IPS-NIHi7 (cell line): ENCODE results near the gene GREB1L.
"Not testable (repeated sequence)": the region's sequence is repeated elsewhere in the genome, so short reads cannot be mapped to it uniquely, and the experiment has no call there.

Source experiments
- DNase-seq: peaks from one replicate; pipeline ENCODE4 v3.0.0; 2012; ENCODE audit warnings: mixed read lengths; ENCODE audit errors: extremely low spot score

The GREB1L gene

DNA sequence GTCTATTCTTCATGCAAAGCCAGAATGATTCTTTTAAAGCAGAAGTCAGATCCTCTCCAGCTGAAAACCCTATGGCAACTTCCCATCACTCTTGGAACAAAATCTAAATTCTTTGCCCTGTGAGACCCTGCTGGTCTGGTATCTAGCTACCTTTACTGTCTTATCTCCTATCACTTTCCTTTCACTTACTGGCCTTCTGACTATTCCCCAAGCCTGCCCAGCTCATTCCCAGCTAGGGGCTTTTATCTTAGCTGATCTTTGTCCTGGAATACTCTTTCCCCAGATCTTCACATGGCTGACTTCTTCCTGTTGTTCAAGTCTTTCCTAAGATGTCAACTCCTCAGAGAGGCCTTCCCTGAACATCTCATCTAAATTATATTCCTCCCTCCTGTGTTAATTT is 63.6 kb downstream of the GREB1L start:
- no peak for DNase-seq

DNA sequence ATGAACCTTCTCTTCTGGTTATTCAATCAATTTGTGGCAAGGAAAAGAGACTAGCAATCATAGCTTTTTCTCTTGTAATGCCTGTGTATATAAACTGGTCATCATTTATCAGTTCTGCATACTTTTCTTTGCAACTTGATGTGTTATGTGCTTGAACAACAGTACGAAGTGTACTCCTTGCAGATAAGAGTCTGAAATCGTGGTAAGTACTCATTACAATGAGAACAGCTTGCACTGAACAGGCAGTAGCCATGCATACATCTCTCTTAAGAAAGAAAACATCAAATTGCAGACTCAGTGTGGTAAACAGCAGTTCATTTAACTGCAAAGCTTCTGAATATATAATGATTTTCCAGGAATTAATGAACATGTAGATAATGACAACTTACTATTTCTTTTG is 64.3 kb downstream of the GREB1L start:
- DNase-seq = no peak

GRCh38 chr18:21307578-21307977 is 65.5 kb downstream of the GREB1L start:
- DNase-seq = no peak

- DNase-seq = no peak
These were observed 67.2 kb downstream of the GREB1L start for GRCh38 chr18:21309248-21309647.

GRCh38 chr18:21311980-21312379 is 69.9 kb downstream of the GREB1L start:
- DNase-seq = not testable (repeated sequence)

DNA sequence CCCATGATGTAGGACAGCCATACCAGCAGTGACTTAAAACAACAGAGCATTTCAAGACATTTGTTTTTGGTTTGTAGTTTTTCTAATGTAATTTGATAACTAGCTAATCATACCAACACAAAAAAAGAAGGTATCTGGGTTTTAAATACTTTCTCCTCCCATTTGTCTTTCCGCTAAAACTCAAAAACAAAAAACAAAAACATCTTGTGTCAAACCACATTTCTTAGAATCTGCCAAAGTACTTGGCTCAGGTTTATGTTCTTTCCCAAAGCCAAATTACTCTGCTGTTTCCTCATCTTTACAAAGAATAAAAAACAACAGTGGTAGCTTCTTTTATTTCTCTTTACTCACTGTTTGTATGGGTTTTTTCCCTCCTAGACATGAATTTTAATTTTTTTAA is 71.5 kb downstream of the GREB1L start:
- DNase-seq = no peak

DNA sequence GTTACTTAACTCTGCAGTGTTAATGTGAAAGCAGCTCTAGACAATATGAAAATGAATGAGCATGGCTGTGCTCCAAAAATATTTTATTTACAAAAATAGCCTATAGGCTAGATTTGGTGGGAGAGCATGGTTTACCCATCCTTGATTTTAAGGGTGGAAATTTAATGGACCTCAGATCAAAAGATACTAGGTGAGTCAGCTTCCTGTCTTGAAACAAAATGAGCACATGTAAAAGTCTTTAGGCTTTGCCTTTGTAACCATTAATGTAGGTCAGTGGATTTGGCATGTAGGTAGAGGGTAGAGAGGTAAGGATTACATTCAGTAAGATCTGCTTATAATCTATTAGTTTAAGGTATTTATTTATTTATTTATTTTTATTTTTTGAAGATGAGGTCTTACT is 72.7 kb downstream of the GREB1L start:
- DNase-seq = no peak

- DNase-seq = not testable (repeated sequence)
These were observed 73.1 kb downstream of the GREB1L start for GRCh38 chr18:21315126-21315525.

- DNase-seq = peak; percentile 52
These were observed 73.7 kb downstream of the GREB1L start for GRCh38 chr18:21315741-21316197.

DNA sequence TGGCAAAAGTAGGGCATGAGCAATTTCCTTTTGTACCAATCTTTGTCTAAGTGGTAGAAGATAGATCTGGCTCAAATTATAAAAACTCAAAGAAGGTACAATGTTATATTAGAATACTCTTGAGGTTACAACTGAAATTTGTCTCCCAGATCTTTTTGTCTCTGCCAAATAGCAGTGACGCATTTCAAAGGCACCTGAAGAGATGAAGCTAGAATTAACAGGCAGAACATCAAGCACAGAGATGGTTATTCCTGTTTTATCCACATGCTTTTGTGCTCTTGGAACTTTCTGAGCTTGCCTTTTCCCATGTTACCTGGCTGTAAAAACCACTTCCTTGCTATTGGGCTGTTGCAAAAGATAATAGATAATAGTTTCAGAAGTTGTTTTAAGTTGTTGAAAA is 74.3 kb downstream of the GREB1L start:
- no peak for DNase-seq

- DNase-seq = no peak
These were observed 79.7 kb downstream of the GREB1L start for GRCh38 chr18:21321711-21322110.

DNA sequence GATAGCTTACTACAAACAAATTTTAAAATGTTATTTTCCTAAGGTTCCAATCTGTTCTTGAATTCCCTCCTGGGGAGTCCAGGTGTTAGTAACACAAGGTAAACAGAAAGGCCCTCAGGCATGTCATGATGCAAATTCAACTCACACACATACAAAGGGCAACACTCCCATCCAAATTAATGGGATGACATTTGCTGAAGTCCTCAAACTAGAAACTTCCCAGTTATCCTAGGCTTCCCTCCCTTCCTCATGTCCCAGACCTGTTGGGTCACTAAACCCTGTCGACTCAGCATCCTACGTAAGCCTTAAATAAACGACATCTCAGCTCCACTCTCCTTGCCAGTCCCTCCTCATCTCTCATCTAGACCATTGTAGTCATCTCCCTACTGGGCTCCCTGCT is 85.1 kb downstream of the GREB1L start:
- DNase-seq = peak; percentile 32

DNA sequence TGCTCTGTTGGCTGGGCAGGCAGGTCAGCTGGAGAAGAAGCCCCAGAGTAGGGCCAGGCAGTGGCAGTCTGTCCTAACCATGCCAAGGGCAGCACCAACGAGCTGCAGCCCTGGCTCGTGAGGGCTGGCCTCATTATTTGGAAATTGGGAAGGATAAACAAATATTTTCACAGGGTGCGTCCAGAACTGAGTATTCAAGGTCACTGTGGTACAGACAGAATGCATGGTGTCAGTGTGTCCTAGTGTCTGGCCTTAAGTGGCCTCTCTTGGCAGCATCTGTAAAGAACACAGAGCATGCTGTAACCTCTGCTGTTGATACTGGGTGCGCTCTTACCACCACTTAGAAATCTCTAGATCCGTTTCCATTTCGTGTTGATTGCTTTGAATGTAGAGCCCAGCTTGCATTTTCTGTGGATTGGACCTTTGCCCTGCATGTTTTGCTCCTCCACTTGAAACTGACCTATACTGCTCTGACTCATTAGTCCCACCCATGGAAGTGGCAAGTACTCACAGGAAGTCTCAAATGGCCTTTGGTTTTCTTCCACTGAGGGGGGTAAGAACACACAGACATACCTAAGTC is 88.2 kb downstream of the GREB1L start:
- no peak for DNase-seq

DNA sequence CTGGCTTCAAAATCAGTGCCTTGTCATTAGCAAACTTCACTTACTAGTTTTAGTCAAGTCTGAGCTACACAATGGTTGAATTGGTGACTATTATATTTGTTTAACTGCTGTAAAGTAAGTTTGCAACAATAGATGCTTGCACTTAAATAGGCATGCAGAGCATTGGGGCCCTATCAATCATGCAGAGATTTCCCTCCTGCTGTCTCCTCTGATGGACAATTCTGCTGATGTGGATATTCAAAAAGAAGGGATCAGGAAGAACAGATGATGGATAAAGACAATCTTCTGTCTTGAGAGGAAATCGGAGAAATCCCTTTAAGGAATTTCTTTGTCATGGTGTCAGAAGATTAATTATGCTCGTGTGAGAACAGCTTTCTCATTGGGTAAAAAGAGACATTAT is 89.0 kb downstream of the GREB1L start:
- DNase-seq = no peak

- DNase-seq = no peak
These were observed 94.0 kb downstream of the GREB1L start for GRCh38 chr18:21335927-21336488.

- DNase-seq = no peak
These were observed 94.8 kb downstream of the GREB1L start for GRCh38 chr18:21336846-21337245.

DNA sequence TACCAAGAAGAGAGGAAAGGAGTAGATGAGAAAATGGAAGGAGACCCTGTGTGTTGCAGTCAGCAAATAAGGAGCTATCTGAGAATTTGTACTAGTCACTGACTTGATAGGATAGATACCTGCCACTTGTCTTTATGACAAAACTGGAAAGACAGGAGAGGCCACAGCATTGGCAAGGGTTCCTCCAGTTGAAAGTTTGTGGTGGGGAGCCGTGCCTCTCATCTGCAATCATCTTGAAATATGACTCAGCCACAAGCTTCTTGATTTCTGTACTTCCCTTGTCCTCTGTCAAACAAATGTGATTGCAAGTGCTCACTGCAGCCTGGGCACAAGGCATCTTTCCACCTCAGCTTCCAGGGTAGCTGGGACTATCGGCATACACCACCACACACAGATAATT is 99.1 kb downstream of the GREB1L start:
- no peak for DNase-seq

- DNase-seq = peak; percentile 49
These were observed 100.3 kb downstream of the GREB1L start for GRCh38 chr18:21342372-21342771.

DNA sequence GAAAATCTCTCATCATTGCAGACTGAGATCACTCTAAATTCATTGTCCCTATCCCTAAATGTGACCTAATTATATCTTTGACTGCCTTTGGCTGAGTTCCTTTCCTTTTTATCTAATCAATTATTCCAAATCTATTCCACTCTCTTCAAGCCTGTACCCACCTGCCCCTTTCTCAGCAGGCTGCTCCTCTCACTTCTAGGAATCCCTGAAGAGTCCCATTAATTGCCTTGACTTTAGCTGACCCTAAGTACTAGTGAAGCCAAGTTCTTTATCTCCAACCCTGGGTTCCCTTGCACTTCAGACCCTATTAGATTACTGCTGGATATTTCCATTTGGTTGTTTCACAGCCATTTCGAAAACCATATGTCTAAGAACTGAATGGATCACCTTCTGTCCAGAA is 102.8 kb downstream of the GREB1L start:
- DNase-seq = no peak

- DNase-seq = no peak
These were observed 103.8 kb downstream of the GREB1L start for GRCh38 chr18:21345840-21346239.

DNA sequence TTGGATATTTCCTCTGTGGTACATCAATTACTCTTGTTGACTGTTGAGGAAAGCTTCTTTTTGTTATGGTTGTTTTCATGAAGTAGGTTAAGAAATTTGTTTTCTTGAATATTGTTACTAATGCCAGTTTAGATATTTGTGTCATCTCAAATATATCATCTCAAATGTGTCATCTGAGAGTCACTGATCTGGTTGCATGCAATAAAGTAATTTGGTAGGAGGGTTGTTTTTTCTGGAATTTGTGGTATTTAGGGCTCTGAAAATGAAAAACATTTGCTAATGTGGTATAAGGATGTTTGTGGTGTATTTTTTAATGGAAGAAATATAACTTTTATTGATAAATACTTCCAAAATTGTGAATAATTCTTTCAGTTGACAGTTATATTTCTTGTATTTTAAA is 117.7 kb downstream of the GREB1L start:
- DNase-seq = no peak

DNA sequence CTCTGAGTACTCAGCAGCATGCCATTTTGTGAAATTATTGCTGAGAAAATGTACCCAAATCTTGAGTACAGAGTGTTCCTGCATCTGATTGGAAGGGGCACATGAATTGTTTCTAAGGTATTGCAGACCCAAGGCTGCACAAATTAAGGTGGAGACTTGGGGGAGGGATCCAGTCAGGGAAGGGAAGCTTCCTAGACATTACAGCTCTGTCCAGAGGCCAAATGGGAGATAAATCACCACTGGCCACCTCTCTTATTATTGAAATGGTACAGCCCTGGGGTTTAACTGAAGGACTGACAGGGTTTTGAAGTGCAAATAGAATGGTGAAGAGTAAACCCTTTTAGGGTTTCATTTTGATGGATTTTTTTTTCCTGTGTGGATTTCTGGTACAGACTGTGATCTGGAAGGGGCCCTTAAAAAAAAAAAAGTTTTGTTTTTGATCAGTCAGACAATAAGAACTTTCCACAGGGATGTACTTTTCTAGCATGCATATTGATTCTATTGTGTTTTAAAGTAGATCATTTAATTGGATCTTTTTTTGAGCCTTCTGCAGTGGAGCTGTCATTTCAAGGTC is 119.4 kb downstream of the GREB1L start:
- DNase-seq = peak; percentile 24

- no peak for DNase-seq
These were observed 120.8 kb downstream of the GREB1L start for GRCh38 chr18:21362831-21363230.

DNA sequence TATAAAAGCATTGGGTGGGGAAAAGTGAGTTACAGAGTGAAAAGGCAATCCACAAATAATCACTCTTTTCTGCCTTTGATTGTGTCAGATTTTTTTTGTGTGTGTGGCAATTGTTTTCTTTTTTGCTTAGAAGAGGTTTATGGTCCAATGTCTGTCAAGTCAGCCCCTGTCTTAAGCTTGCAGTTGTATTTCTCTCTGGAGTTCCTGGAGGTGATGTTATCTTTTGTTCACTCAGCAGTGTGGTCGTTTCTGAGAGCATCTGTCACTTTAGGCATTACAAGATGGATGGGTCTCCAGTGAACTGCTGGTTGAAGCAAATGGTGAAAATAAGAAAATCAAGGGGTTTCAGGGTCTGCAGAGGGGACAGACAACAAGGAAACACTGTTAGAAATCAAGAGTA is 121.3 kb downstream of the GREB1L start:
- no peak for DNase-seq
